Measurements from ENCODE around the gene COL4A2.

The COL4A2 gene

GRCh38 chr13:110291286-110291685 is 15.8 kb upstream of the COL4A2 start:
- no peak for DNase-seq

- no peak for DNase-seq
Measured at GRCh38 chr13:110293037-110293436, 14.0 kb upstream of the COL4A2 start.

GRCh38 chr13:110293649-110294048 is 13.4 kb upstream of the COL4A2 start:
- no peak for DNase-seq

GRCh38 chr13:110294146-110294545 is 12.9 kb upstream of the COL4A2 start:
- no peak for DNase-seq

DNA sequence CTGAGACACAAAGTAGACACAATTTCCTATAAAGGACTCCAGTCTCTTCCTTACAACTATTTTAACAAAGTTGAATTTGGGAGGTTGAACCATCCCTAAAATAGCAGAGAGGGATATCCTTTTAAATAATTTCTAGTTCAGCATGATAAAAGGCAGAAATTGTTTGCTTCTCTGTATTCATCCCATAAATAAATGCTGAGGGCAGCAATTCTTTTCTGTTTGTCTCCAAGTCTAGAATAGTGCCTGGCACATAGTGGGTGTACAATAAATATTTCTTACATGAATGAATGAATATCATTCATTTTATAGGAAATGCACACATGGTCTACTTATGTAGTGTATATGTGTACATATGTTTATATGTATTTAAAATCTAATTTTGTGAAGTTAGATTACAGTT is 12.5 kb upstream of the COL4A2 start:
- no peak for DNase-seq

DNA sequence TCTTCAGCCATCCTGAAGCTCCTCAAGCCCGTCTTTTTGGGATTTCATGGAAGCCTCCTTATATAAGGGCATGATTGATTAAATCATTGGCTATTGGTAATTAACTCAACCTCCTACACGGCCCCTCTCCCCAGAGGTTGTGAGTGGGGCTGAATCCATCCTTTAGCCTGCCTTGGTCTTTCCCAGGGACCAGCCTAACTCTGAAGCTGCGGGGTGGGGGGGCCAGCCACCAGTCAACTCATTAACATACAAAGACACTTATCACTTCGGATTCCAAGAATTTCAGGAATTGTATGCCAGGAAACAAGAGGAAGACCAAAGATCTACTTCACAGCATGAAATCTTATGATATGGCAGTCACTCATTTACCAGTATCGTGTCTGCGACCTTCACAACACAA is 10.1 kb upstream of the COL4A2 start:
- DNase-seq, result no peak

DNA sequence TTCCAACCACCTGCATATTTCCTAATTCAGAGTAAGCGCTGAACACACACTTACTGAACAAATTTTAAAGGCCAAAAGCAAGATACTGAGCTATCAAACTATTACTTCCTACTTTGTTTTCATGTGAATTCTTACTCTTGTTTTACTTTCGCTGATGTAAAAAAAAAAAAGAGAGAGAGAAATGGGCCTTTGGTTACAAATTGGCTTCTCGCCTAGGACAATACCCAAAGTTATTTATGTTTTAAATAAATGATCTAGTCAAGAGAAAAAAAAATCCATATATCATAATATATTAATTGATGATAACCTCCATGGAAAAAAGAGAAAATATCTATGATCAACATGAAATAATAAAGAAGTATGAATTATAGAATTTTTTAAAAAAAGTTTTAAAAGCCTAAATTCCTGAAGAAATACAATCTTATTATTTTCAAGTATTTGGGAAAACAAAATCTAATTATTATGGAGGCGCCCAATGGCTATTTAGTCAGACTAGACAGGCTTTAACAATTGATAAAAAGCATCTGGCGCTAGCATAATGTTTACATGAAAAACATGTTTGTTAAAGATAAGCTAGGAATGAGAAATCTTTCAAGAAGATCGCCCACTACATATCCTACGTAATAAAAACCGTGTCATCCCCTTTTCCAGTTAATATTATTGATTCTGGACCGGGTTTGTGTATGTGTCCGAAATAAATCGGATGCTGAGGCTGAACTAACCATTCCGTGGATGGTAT is 9.1 kb upstream of the COL4A2 start:
- no peak for DNase-seq

GRCh38 chr13:110298505-110299282 is 8.4 kb upstream of the COL4A2 start:
- no peak for DNase-seq

- DNase-seq, result no peak
Measured at GRCh38 chr13:110299283-110299840, 7.7 kb upstream of the COL4A2 start.

GRCh38 chr13:110300090-110300815 is 6.8 kb upstream of the COL4A2 start:
- DNase-seq, result no peak

- DNase-seq, result no peak
Measured at GRCh38 chr13:110301083-110301482, 6.0 kb upstream of the COL4A2 start.

- DNase-seq, result no peak
Measured at GRCh38 chr13:110301606-110302553, 5.2 kb upstream of the COL4A2 start.

DNA sequence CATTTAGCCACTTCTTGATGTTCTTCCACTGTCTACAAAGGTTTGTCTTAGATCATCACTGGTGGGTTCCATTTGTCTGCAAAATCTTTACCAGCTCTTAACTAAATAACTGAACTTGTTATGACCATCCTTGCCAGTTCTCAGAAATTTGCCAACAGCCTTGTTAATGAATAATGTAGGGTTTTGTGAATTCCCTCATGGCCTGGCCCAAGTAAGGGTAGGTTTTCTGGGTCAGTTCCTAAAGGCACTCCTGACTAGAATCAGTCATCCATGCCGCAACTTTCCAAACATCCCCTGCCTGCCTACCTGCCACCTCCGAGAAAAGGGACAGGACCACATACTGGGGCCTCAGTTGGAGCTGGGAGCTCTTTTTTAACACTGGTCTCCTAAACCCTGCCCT is 4.1 kb upstream of the COL4A2 start:
- DNase-seq, result no peak

DNA sequence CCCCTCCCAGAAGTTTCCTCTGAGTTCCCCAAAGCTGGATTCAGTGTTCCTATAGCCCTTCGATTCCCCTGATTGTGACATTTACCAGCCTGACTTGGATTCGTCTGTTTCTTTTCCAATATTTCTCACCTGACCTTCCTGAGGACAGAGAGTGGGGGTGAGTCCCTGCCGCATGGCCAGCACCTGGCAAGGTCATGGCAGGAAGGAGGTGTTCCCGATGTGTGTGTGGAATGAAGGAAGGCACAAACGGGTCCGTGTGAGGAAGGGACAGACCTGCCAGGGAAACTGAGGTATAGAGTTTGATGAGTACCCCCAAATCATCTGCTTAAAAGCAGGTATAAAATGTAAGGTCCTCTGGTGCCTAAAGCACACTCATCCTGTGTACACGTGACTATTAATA is 3.4 kb upstream of the COL4A2 start:
- DNase-seq, result no peak

- DNase-seq, result no peak
Measured at GRCh38 chr13:110304256-110304655, 2.8 kb upstream of the COL4A2 start.

DNA sequence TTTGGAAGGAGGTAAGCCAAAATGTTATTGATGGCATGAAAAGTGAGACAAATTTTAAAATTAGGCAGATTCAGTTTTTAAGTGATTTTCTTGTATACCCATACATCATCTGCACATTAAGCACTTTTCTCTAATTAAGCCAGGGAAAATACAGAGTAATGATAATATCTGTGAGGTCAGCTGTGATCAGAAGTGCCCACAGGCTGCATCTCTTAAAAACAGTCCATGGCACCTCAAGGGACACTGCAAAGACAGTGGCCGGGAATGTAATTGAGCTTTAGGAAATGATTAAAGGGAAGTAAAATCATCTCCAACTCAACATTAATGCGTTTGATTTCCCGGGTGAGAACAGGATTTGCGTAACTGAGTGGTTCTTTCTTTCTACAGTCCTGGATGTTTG is 2.1 kb upstream of the COL4A2 start:
- no peak for DNase-seq

- no peak for DNase-seq
Measured at GRCh38 chr13:110305544-110305943, 1.5 kb upstream of the COL4A2 start.

DNA sequence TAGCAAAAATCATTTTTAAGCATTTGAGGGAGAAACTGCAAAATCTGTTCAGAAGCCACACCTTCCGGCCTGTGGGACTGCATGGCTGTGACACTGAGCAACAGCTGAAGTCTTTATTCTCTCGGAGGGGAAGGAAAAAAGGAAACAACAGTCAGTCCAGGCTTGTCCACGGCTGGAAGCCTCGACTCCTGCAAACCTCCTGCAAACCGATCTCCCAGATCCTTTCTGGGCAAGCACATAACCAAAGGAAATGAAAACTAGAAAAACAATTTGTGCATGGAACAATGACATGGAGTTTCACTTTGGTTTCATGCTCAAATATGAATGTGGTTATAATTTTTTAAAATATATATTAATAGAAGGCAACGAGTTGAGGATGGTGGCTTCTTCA is 1.1 kb upstream of the COL4A2 start:
- no peak for DNase-seq

- no peak for DNase-seq
Measured at GRCh38 chr13:110306340-110306959, 634 bp upstream of the COL4A2 start.

DNA sequence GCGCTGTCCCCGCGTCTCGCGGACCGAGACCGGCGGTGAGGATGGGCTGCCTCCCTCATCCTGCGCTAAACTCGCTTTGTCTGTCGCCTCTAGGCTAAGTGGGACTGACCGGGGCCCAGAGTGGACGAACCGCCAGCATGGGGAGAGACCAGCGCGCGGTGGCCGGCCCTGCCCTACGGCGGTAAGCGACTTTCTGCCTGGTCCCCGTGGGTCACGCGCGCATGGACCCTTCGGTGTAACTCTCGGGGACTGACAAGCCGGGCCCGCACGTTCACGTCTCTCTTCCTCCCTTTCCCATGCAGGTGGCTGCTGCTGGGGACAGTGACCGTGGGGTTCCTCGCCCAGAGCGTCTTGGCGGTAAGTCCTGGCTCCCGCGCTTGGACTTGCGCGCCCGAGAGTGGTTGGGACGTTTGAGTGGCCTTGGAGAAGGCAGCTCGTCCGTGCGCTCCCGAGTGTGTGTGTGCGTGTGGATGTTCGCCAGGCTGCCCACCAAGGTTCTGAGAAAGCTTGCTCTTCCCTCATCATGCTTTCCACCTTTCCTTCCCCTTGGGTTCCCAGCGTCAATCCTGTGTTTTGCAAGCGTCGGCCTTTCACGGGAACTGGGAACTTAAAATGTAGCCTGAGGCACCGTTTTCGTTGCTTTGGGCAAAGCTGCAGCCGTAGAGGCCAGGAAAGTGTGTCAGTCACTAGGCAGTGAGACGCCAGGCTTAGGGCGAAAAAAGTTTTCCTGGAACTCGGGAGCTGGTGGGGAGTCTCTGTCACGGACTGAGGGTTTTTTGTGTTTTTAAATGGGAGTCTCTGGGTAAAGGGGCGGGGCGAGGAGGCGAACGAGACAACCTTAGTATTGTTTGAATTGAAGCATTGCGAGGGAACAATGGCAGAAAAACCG is 927 bp downstream of the COL4A2 start:
- no peak for DNase-seq

Measured in CD4-positive, alpha-beta T cell treated with Interleukin-10 for 1 hour (primary cell).